HL-60 (cell line): ENCODE results near the gene IL1RL1.

Source experiments
- DNase-seq, 2 experiments: peaks; one replicate each; pipeline ENCODE4 v3.0.0-alpha.2; 2010 to 2020; ENCODE audit warnings: low read depth in 1 of 2, low spot score in 1 of 2
- H3K27ac ChIP-seq: fragments of 250-450 bp; sonication (Bioruptor Pico); replicated peaks from 2 replicates; pipeline ENCODE4 v1.5.1; 2020; ENCODE audit warnings: mild to moderate bottlenecking, moderate library complexity
- H3K27me3 ChIP-seq: fragments of 250-450 bp; sonication (Bioruptor Pico); 2 replicates; pipeline ENCODE4 v1.5.1; 2021; ENCODE audit warnings: mild to moderate bottlenecking, moderate library complexity; ENCODE audit not compliant: insufficient read depth, poor library complexity, severe bottlenecking
- H3K4me3 ChIP-seq: replicated peaks from 2 replicates; pipeline ENCODE4 v1.5.1; 2011; ENCODE audit warnings: mild to moderate bottlenecking, control low read depth, low read length; ENCODE audit not compliant: insufficient read depth
- GABPA ChIP-seq: IDR thresholded peaks from 2 replicates; pipeline ENCODE4 v1.6.1; 2012; ENCODE audit warnings: low read depth
- POLR2AphosphoS5 ChIP-seq: IDR thresholded peaks from 2 replicates; pipeline ENCODE4 v1.6.1; 2012; ENCODE audit warnings: low read depth
- SPI1 ChIP-seq: IDR thresholded peaks from 2 replicates; pipeline ENCODE4 v1.6.1; 2012; ENCODE audit warnings: low read depth, mild to moderate bottlenecking, borderline replicate concordance
- TF ChIP-seq, protein P1 (sequence below): IDR thresholded peaks from 2 replicates; pipeline ENCODE4 v1.6.1; 2012; ENCODE audit warnings: low read depth; ENCODE audit not compliant: insufficient replicate concordance
- TF ChIP-seq, protein P2 (sequence below): IDR thresholded peaks from one replicate; pipeline ENCODE4 v1.5.1; 2011; ENCODE audit warnings: low read length, control low read depth, inconsistent platforms; ENCODE audit not compliant: insufficient read depth

The IL1RL1 gene

DNA sequence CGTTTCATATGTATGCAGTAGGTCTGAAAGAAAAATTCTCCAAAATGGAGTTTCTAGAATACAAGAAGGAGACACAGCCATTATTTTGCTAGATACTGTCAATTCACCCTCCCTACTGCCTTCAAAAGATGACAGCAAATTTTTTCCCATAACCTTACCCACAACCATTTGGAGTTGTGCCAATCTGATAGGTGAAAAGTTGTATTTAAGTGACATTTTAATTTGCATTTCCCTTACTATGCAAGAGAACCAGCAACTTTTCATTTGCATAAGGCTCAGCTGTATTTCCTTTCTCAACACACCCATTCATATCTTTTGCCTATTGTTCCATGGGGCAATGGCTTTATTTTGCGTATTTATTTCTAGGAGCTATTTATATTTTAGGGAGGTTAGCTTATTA is 80.2 kb downstream of the IL1RL1 start:
- TF ChIP-seq SPI1, result no peak
- Histone ChIP-seq H3K4me3 (no peak overlapping the region), H3K27ac (no peak overlapping the region), H3K27me3 (no peaks in the 10 kb centered on the region)
- DNase-seq, result no peak

DNA sequence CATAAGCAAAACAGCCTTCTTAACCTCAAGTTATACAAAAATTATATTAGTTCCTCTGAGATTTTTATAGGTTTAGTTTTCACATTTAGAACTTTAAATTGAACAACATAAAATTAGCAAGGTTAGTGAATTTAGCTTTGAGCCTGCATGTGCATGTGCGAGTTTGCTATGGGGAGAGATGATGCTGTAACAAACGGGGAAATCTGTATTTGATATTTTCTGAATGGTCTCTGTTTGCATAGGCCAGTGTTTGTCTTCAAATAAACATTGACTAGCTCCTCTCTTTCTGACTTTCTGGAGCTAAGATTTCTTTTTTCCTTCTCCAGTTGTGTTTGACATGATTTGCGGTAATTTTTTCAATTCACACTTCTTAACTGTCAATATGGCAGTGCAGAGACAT is 80.7 kb downstream of the IL1RL1 start:
- Histone ChIP-seq H3K27me3 (no peaks in the 10 kb centered on the region), H3K27ac (no peak overlapping the region), H3K4me3 (no peak overlapping the region)
- no peak for DNase-seq
- TF ChIP-seq, protein P1, sequence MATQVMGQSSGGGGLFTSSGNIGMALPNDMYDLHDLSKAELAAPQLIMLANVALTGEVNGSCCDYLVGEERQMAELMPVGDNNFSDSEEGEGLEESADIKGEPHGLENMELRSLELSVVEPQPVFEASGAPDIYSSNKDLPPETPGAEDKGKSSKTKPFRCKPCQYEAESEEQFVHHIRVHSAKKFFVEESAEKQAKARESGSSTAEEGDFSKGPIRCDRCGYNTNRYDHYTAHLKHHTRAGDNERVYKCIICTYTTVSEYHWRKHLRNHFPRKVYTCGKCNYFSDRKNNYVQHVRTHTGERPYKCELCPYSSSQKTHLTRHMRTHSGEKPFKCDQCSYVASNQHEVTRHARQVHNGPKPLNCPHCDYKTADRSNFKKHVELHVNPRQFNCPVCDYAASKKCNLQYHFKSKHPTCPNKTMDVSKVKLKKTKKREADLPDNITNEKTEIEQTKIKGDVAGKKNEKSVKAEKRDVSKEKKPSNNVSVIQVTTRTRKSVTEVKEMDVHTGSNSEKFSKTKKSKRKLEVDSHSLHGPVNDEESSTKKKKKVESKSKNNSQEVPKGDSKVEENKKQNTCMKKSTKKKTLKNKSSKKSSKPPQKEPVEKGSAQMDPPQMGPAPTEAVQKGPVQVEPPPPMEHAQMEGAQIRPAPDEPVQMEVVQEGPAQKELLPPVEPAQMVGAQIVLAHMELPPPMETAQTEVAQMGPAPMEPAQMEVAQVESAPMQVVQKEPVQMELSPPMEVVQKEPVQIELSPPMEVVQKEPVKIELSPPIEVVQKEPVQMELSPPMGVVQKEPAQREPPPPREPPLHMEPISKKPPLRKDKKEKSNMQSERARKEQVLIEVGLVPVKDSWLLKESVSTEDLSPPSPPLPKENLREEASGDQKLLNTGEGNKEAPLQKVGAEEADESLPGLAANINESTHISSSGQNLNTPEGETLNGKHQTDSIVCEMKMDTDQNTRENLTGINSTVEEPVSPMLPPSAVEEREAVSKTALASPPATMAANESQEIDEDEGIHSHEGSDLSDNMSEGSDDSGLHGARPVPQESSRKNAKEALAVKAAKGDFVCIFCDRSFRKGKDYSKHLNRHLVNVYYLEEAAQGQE, result no peak
- TF ChIP-seq SPI1, result no peak
- TF ChIP-seq GABPA, result no peak
- TF ChIP-seq, protein P2, sequence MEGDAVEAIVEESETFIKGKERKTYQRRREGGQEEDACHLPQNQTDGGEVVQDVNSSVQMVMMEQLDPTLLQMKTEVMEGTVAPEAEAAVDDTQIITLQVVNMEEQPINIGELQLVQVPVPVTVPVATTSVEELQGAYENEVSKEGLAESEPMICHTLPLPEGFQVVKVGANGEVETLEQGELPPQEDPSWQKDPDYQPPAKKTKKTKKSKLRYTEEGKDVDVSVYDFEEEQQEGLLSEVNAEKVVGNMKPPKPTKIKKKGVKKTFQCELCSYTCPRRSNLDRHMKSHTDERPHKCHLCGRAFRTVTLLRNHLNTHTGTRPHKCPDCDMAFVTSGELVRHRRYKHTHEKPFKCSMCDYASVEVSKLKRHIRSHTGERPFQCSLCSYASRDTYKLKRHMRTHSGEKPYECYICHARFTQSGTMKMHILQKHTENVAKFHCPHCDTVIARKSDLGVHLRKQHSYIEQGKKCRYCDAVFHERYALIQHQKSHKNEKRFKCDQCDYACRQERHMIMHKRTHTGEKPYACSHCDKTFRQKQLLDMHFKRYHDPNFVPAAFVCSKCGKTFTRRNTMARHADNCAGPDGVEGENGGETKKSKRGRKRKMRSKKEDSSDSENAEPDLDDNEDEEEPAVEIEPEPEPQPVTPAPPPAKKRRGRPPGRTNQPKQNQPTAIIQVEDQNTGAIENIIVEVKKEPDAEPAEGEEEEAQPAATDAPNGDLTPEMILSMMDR, result no peak
- no peak for TF ChIP-seq POLR2AphosphoS5

DNA sequence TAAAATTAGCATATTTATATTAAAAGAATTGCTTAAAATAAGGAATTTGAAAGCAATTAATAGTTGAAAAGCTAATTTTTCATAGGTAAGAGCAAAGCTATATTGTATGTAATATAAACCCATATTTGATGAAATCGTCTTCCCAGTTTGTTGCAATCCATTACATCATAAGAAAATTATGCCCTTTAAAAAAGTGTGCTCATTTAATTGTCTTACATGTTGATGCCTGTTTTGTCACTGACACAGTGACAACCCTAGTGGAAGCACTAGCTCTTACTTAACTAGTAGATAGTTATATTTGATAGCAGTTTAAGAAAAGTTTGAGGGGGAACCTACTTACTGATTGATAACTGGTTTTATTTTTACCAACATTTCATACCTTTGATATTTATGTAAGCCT is 81.6 kb downstream of the IL1RL1 start:
- TF ChIP-seq SPI1, result no peak
- TF ChIP-seq GABPA, result no peak
- TF ChIP-seq, protein P1, result no peak
- TF ChIP-seq POLR2AphosphoS5, result no peak
- TF ChIP-seq, protein P2, result no peak
- no peak overlapping the region for H3K27ac ChIP-seq
- H3K27me3 ChIP-seq, result no peaks in the 10 kb centered on the region
- DNase-seq, result no peak
- no peak overlapping the region for H3K4me3 ChIP-seq

DNA sequence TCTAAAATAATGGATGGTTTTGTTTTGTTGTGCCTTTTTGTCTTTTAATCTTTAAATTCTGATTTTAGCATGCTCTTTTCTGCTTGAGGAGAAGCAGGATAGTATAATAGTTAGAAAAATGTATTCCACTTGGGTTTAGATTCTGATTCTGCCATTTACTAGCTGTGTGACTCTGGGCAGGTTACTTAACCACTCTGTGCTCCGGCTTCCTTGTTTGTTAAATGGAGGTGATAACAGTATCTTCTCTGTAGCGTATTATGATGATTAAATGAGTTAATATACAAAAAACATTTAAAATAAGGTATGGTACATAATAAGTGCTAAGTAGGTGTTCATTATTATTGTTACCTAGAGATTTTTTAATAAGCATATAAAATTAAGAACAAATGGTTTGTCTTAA is 84.6 kb downstream of the IL1RL1 start:
- TF ChIP-seq SPI1, result no peak
- TF ChIP-seq, protein P2, result no peak
- TF ChIP-seq POLR2AphosphoS5, result no peak
- TF ChIP-seq, protein P1, result no peak
- TF ChIP-seq GABPA, result no peak
- H3K27ac ChIP-seq, result no peak overlapping the region
- no peaks in the 10 kb centered on the region for H3K27me3 ChIP-seq
- H3K4me3 ChIP-seq, result no peak overlapping the region
- no peak for DNase-seq
